ENCODE data around the gene PLCL1.
A peak's percentile ranks its signal among the peaks of the same experiment; 100 is the strongest.

Gene PLCL1

DNA sequence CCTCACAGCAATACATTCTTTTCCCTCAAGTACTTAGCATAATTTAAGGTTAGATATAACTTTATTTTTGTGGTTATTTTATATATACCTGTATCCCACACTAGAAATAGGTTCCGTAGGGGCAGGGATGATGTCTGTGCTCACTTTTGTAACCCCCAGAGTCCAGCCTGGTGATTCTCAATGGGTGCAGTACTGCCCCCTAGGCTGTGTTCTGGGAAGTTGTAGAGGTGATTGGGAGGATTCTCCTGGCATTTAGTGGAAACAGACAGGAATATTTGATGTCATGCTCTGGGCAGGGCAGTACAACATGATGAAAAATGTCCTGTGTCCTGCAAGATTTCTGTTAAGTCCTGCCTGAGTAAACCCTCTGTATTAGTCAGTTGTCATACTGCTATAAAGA, 333.3 kb downstream of the PLCL1 start:
- Histone ChIP-seq H3K4me3 (ENCODE audit: low read depth, low read length, poor library complexity, severe bottlenecking) (no peak overlapping the region), H3K36me3 (ENCODE audit: insufficient read depth, low read length) (no peaks in the 10 kb centered on the region), H3K79me2 (ENCODE audit: insufficient read depth, low read length) (no peaks in the 10 kb centered on the region), H3K9me3 (ENCODE audit: low read length) (no peaks in the 10 kb centered on the region), H4K20me1 (ENCODE audit: insufficient read depth, low read length) (no peaks in the 10 kb centered on the region), H3K9ac (ENCODE audit: low read length) (no peak overlapping the region), H3K9me2 (ENCODE audit: low read depth, low read length) (no peaks in the 10 kb centered on the region), H3F3A (ENCODE audit: insufficient read depth, low read length) (no peaks in the 10 kb centered on the region), H3K27me3 (ENCODE audit: insufficient read depth, low read length) (no peaks in the 10 kb centered on the region), H3K4me1 (ENCODE audit: insufficient read depth, low read length, severe bottlenecking) (no peaks in the 10 kb centered on the region), H3K4me2 (ENCODE audit: low read length) (no peak overlapping the region), H3K27ac (ENCODE audit: low read depth, low read length, poor library complexity, severe bottlenecking) (no peak overlapping the region), H2AFZ (ENCODE audit: low read length) (no peak overlapping the region)
- TF ChIP-seq, protein P1, sequence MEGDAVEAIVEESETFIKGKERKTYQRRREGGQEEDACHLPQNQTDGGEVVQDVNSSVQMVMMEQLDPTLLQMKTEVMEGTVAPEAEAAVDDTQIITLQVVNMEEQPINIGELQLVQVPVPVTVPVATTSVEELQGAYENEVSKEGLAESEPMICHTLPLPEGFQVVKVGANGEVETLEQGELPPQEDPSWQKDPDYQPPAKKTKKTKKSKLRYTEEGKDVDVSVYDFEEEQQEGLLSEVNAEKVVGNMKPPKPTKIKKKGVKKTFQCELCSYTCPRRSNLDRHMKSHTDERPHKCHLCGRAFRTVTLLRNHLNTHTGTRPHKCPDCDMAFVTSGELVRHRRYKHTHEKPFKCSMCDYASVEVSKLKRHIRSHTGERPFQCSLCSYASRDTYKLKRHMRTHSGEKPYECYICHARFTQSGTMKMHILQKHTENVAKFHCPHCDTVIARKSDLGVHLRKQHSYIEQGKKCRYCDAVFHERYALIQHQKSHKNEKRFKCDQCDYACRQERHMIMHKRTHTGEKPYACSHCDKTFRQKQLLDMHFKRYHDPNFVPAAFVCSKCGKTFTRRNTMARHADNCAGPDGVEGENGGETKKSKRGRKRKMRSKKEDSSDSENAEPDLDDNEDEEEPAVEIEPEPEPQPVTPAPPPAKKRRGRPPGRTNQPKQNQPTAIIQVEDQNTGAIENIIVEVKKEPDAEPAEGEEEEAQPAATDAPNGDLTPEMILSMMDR (IDR thresholded peaks at IDR 0.05; ENCODE audit: low read length) = peak; percentile 8; the same call in 1 of the 2 replicates
- no peak for TF ChIP-seq EZH2 (IDR thresholded peaks at IDR 0.05; ENCODE audit: borderline replicate concordance, low read length)

GRCh38 chr2:198141726-198142125, 337.3 kb downstream of the PLCL1 start:
- no peak overlapping the region for H3K4me2 ChIP-seq (ENCODE audit: low read length)
- H4K20me1 ChIP-seq (ENCODE audit: insufficient read depth, low read length) = no peaks in the 10 kb centered on the region
- H3K27ac ChIP-seq (ENCODE audit: low read depth, low read length, poor library complexity, severe bottlenecking) = no peak overlapping the region
- TF ChIP-seq EZH2 (IDR thresholded peaks at IDR 0.05; ENCODE audit: borderline replicate concordance, low read length) = no peak
- TF ChIP-seq, protein P1 (IDR thresholded peaks at IDR 0.05; ENCODE audit: low read length) = no peak
- no peak overlapping the region for H3K9ac ChIP-seq (ENCODE audit: low read length)
- H3K4me1 ChIP-seq (ENCODE audit: insufficient read depth, low read length, severe bottlenecking) = no peaks in the 10 kb centered on the region
- H3K36me3 ChIP-seq (ENCODE audit: insufficient read depth, low read length) = no peaks in the 10 kb centered on the region
- no peaks in the 10 kb centered on the region for H3K79me2 ChIP-seq (ENCODE audit: insufficient read depth, low read length)
- H3K9me3 ChIP-seq (ENCODE audit: low read length) = no peaks in the 10 kb centered on the region
- no peaks in the 10 kb centered on the region for H3K27me3 ChIP-seq (ENCODE audit: insufficient read depth, low read length)
- no peak overlapping the region for H3K4me3 ChIP-seq (ENCODE audit: low read depth, low read length, poor library complexity, severe bottlenecking)
- H2AFZ ChIP-seq (ENCODE audit: low read length) = no peak overlapping the region
- H3K9me2 ChIP-seq (ENCODE audit: low read depth, low read length) = no peaks in the 10 kb centered on the region
- H3F3A ChIP-seq (ENCODE audit: insufficient read depth, low read length) = no peaks in the 10 kb centered on the region

GRCh38 chr2:198143156-198143555, 338.8 kb downstream of the PLCL1 start:
- H3K9me2 ChIP-seq (ENCODE audit: low read depth, low read length) = no peaks in the 10 kb centered on the region
- no peaks in the 10 kb centered on the region for H3K4me1 ChIP-seq (ENCODE audit: insufficient read depth, low read length, severe bottlenecking)
- no peaks in the 10 kb centered on the region for H4K20me1 ChIP-seq (ENCODE audit: insufficient read depth, low read length)
- H3K9me3 ChIP-seq (ENCODE audit: low read length) = no peaks in the 10 kb centered on the region
- H3K27ac ChIP-seq (ENCODE audit: low read depth, low read length, poor library complexity, severe bottlenecking) = no peak overlapping the region
- no peaks in the 10 kb centered on the region for H3F3A ChIP-seq (ENCODE audit: insufficient read depth, low read length)
- no peaks in the 10 kb centered on the region for H3K79me2 ChIP-seq (ENCODE audit: insufficient read depth, low read length)
- no peak overlapping the region for H2AFZ ChIP-seq (ENCODE audit: low read length)
- H3K4me3 ChIP-seq (ENCODE audit: low read depth, low read length, poor library complexity, severe bottlenecking) = no peak overlapping the region
- H3K27me3 ChIP-seq (ENCODE audit: insufficient read depth, low read length) = no peaks in the 10 kb centered on the region
- no peak overlapping the region for H3K9ac ChIP-seq (ENCODE audit: low read length)
- H3K4me2 ChIP-seq (ENCODE audit: low read length) = no peak overlapping the region
- H3K36me3 ChIP-seq (ENCODE audit: insufficient read depth, low read length) = no peaks in the 10 kb centered on the region
- TF ChIP-seq, protein P1 (IDR thresholded peaks at IDR 0.05; ENCODE audit: low read length) = no peak
- TF ChIP-seq EZH2 (IDR thresholded peaks at IDR 0.05; ENCODE audit: borderline replicate concordance, low read length) = no peak
